ENCODE data around the gene SMC3.
"Not testable (repeated sequence)": the region's sequence is repeated elsewhere in the genome, so short reads cannot be mapped to it uniquely, and the experiment has no call there.

Gene SMC3

DNA sequence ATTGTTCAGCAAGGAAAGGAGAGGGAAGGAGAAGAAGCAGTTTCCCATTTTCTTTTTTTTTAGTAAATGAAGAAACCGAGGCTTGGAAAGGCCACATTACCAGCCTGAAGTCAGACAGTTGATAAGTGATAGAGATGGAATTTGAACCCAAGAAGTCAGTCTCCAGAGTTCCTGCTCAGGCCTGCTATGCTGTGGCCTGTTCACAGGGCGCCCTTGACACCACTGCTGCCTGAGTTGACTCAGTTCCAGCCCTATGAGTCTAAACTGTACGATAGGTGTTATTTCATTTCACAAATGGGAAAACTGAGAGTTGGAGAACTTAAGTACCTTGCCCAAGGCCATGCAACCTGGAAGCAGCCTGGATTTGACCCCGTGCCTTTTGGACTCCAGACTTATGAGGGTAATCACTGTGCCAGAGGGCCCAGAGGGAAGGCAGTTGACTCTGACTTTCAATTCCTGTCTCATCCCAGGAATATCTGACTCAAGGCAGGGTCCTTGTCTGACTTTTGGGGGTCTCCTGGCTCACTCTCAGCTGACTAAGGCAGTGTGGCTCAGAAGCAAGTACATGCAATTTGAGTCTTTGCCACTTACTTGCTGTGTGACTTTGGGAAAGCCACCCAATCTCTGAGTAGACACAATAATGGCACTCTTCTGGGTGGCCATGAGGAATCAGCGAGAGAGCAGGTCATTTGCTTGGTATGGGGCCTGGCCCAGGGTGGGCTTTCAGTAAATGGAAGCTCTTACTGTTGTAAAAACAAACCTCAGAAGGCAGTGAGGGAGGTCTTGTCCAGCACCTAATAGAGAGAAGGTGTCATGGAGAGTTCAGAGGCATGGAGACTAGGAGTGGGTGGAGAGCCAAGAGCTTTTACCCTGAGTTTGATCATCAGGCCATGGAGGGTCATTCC is 58.7 kb downstream of the SMC3 start:
- no peak for DNase-seq

DNA sequence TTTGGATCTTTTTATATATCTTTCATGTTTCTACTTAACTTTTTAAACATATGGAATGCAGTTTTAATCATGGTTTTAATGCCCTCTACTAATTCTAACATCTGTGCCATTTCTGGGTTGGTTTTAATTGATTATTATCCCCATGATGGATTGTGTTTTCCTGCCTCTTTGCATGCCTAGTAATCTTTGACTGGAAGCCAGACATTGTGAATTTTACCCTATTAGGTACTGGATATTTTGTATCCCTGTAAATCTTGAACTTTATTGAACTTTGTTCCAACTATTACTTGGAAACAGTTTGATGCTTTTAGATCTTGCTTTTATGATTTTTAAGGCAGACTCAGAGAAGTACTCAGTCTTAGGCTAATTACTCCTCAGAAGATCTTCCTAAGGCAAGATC is 60.7 kb downstream of the SMC3 start:
- DNase-seq: no peak

DNA sequence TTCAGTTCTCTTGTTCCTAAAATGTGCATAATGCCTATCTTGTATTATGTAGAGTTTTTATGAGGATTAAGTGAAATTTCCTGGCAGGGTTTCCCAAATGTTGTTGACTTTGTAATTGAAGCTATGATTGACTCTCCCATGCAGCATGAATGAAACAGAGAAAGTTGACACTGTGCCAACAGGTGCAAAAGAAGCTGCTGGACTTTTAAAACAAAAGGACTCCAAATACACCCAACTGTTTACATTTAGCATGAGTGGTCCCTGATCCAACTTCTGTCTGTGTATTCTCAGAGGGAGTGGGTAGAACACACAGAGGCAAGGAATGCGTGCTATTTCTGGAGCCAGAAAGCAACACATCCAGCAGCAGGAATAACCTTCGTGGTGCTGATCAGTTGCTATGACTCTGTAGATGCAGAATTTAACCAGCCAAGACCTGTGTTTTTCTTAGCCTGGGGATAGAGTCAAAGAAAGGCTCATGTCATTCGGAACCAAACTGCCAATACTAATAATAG is 62.2 kb downstream of the SMC3 start:
- no peak for DNase-seq

GRCh38 chr10:110631934-110632333 is 64.4 kb downstream of the SMC3 start:
- DNase-seq: no peak

- no peak for DNase-seq
Measured at GRCh38 chr10:110632591-110633215, 65.2 kb downstream of the SMC3 start.

DNA sequence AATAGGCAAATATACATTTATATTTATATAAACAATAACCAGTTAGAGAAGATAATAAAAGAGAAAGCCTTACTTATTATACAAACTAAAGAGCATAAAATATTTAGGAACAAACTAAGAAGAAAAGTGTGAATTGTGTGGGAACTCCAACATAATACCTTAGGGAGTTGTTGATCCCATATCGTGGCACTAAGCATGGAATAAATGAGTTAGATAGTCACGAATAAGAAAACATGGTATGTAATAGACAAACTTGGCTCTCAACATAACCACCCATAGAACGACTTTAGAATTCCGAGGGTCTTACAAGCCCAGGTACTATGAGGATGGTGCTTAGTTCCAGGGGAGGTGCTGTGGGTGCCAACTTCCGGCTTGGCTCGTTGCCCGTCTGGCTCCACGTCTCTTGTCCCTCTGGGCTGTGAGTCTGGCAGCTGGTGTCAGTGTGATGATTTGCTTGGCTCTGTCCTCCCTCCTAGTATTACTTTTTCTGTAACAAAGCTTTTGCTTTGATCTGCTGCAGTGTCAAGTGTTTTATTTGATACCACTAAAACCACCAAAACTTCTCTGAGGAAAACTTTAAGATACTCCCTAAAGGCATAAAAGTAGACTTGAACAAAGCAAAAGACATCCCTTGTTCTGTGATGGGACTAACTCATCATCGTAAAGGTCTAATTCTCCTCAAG is 67.2 kb downstream of the SMC3 start:
- DNase-seq: no peak

DNA sequence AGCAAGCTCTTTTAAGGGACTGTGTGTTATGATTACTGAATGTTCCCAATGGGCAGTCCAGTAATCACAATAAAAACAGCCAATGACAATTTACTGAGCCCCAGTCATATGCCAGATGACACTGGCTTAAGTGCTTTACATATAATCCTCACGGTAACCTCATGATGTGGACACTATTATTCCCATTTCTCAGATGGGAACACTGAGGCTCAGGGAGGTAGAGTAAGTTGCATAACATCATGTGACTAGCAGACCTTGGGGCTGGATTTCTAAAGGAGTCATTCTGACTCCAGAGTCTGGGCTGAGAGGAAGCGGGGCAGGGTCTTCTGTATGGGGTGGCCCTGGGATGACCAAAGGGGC is 69.1 kb downstream of the SMC3 start:
- DNase-seq: no peak

DNA sequence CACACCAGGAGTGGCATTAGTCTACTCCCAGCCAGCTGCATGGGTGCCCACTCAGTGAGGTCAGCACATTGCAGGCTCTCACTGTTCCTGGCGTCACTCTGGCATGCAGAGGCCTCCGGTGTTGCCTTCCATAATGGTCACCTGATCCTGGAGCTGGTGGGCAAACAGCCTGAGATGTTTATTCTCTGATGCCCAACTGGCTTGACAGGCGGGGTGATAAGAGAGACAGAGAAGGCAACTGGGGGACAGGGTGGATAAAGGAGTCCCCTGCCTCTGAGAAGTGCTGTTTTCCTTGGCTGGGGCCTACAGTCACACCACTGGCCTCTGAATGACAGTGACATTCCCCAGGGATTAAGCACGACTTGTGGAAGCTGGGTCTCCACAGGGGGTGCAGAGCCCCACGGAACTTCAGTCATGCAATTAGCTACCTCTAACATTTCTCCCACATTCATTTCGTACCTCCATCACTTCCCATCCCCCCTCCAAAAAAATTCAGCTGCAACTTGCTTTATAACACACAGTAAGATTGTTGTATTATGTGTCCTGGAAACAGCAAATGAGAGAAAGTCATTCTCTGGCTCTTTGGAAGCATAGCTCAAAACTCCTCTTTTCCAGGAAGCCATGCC is 69.5 kb downstream of the SMC3 start:
- DNase-seq: no peak

GRCh38 chr10:110637558-110638053 is 70.1 kb downstream of the SMC3 start:
- DNase-seq: no peak

DNA sequence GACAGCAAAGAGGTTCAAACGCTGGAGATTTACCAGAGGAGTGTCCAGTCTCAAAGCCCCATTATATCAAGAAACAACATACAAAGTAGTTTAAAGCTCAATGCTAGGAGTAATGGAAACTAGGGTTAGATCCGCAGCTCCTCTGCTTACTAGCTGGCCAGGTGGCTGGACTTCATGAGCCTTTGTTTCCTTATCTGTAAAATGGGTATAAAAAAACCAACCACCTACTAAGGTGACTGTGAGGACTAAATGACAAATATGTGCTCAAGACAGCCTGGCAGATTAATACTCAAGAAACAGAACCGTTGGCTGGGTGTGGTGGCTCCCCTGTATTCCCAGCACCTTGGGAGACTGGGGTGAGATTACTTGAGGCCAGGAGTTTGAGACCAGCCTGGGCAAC is 70.8 kb downstream of the SMC3 start:
- DNase-seq: no peak

- DNase-seq: not testable (repeated sequence)
Measured at GRCh38 chr10:110639046-110639445, 71.6 kb downstream of the SMC3 start.

DNA sequence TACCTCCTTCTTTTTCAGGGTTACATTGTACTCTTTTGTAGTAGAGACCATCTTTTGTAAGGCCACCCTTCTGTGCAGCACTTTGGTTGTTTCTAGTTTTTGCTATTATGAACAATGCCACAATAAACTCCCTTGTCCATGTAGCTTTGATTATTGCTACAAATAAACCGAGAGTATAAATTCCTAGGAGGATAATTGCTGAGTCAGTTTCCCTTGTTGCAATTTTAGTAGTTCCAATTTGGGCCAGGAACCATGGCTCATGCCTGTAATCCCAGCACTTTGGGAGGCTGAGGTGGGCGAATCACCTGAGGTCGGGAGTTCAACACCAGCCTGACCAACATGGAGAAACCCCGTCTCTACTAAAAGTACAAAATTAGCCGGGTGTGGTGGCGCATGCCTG is 72.4 kb downstream of the SMC3 start:
- not testable (repeated sequence) for DNase-seq

- no peak for DNase-seq
Measured at GRCh38 chr10:110641256-110641655, 73.8 kb downstream of the SMC3 start.

GRCh38 chr10:110642204-110643034 is 74.9 kb downstream of the SMC3 start:
- DNase-seq: no peak

- DNase-seq: no peak
Measured at GRCh38 chr10:110643035-110643652, 75.6 kb downstream of the SMC3 start.

DNA sequence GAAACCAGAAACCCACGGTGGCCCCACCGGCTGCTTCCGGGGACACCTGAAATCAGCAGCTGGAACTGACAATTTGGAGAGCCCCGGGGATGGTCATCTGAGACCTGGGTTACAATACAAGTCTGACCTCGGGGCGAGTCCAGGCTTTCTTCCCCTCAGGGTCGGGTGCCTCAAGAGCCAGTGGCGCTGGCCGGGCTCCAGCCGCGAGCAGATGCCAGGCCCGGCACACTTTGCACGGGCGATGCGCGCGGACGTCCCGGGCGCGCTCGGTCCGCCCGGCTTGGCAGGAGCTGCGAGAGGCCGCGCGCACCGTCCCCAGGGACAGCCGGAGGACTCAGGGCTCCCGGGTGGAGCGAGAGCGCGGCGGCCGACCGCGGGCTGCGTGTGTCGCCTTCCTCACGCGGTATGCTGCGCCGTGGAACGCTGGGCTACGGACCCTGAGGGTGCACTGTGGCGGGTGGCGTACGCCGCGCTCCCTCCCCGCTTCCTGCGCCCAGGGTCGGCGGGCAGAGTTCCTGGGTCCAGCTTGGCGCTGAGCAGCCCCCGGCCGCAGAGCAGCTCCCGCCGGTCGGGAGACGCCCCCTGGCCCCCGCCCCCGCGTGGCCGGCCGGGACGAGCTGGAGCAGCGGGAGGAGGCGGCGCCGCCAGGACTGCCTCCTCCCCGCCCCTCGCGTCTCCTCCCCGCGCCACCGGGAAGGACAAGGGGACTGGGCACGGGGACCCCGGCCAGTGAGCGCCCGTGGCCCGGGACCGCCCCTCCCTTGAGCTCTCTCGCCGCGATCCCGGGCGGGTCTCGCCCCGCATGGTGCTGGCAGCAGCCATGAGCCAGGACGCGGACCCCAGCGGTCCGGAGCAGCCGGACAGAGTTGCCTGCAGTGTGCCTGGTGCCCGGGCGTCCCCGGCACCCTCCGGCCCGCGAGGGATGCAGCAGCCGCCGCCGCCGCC is 76.4 kb downstream of the SMC3 start, which contains the start of gene RBM20:
TSS of gene RBM20 (plus strand) at position 684 of the 945 bp plus-strand sequence. CDS start at position 803, 119 bp downstream.
- no peak for DNase-seq

DNA sequence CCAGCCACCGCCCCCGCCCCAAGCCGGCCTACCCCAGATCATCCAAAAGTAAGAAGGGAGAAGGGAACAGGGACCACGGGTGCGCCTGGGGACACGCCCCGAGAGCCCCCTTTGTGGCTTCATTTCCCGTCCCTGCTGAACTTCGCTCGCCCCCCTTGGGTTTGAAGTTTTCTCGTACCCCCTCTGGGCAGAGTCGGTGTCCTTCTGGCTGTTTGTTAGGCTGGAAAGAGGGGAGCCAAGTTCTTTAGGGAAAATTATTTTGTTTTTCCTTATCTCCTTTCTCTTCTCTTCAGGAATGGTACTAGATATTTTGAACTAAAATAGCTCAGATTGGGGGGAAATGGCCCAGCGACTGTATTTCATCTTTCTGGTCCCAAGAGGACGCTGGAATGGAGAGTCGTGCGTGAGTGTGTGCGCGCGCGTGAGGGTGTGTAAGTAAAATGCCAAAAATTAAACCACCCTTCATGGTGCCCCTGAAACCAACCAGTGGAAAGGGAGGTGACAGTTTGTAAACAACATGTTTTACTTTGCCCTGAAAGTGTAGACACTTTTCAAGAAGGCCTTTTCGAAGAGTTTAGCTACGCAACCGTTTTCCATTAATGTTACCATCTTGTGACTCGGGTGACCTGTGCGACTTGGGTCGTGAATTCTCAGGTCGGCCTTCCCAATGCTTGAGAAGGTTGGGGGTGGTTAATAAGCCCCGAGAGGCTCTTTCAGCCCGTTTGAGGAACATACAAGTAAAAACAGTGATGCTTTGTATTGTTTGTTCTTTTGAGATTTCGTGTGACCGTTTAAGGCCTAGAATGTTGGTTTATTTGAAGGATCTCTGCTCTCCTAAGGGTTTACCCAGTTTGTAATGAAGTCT is 77.3 kb downstream of the SMC3 start:
- no peak for DNase-seq

DNA sequence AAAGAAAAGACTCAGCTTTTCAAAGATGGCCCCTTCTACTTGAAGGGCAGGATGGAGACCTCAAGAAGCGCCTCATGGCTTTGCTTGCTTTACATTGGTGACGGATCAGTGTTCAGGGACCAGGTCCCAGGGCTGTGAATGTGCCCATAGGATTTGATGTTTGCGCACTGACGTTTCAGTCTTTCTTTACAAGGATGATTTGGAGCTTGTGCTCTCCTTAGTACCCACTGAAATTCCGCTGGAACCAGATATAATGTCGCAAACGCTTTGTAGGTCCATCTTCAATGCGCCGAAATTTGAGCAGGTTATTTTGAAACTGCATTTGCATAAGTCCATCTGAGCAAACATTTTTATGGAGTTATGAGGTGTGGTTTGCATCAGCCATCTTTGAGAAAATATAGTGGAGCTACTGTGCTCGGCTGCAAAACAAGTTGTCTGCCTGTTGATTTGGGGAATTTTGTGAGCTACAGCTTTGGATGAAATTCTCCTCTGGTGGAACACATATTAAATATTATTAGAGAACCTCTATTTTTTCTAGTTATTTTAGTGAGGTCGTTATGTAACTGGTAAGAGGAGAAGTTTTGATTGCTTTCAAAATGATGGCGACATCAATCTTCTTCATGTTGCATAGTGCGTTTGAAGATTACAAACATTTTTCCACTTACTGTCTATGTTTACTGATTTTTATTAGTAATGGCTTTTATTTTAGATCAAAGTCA is 79.1 kb downstream of the SMC3 start:
- no peak for DNase-seq

- DNase-seq: no peak
Measured at GRCh38 chr10:110647136-110647430, 79.6 kb downstream of the SMC3 start.

All from hematopoietic multipotent progenitor cell treated with erythropoietin and hydrocortisone succinate and interleukin-3 and kit ligand, for 6 days (in vitro differentiated cells).